Neural cell (in vitro differentiated cells): ENCODE data around the gene TTC22. TPM values are rescaled to one million over a fixed set of nuclear protein-coding genes. Genes with fewer than 3 reads are reported as not detected.

Experiments
- H2AFZ ChIP-seq: fragments of 200-600, 300-800 bp; sonication (generic), shearing (Covaris generic); 2 replicates; pipeline ENCODE4 v1.6.0; 2014; ENCODE audit warnings: low read depth, mild to moderate bottlenecking, antibody characterized with exemption, low read length, moderate library complexity
- H3F3A ChIP-seq: fragments of 200-600 bp; shearing (Covaris generic); 2 replicates; pipeline ENCODE4 v1.6.1; 2016; ENCODE audit warnings: mild to moderate bottlenecking, moderate library complexity, mixed read lengths, antibody characterized with exemption, low read length; ENCODE audit not compliant: insufficient read depth, poor library complexity, severe bottlenecking
- H3K27ac ChIP-seq: fragments of 200-600, 300-800 bp; sonication (generic), shearing (Covaris generic); 2 replicates; pipeline ENCODE4 v1.5.1; 2014; ENCODE audit warnings: mild to moderate bottlenecking, low read length, moderate library complexity
- H3K27me3 ChIP-seq: fragments of 300-800, 200-600 bp; sonication (generic), shearing (Covaris generic); 2 replicates; pipeline ENCODE4 v1.6.0; 2014; ENCODE audit warnings: mild to moderate bottlenecking, low read depth, low read length, moderate library complexity; ENCODE audit not compliant: insufficient read depth
- H3K36me3 ChIP-seq: fragments of 300-800, 200-600 bp; sonication (generic), shearing (Covaris generic); 2 replicates; pipeline ENCODE4 v1.5.1; 2014; ENCODE audit warnings: mild to moderate bottlenecking, antibody characterized with exemption, low read length, moderate library complexity; ENCODE audit not compliant: insufficient read depth
- H3K4me2 ChIP-seq: fragments of 300-800, 200-600 bp; sonication (generic), shearing (Covaris generic); 2 replicates; pipeline ENCODE4 v1.6.0; 2014; ENCODE audit warnings: mild to moderate bottlenecking, low read length
- H3K4me3 ChIP-seq: fragments of 300-800, 200-600 bp; sonication (generic), shearing (Covaris generic); 2 replicates; pipeline ENCODE4 v1.5.1; 2014; ENCODE audit warnings: mild to moderate bottlenecking, low read length, moderate library complexity
- H3K79me2 ChIP-seq: fragments of 200-600 bp; shearing (Covaris generic); replicated peaks from 2 replicates; pipeline ENCODE4 v1.6.0; 2014; ENCODE audit warnings: mild to moderate bottlenecking, low read length, moderate library complexity; ENCODE audit not compliant: insufficient read depth
- H3K9ac ChIP-seq: fragments of 300-800, 200-600 bp; sonication (generic), shearing (Covaris generic); 2 replicates; pipeline ENCODE4 v1.6.1; 2016; ENCODE audit warnings: mild to moderate bottlenecking, low read length, mixed read lengths
- H3K9me2 ChIP-seq: fragments of 200-600 bp; shearing (Covaris generic); 2 replicates; pipeline ENCODE4 v1.6.1; 2016; ENCODE audit warnings: mild to moderate bottlenecking, low read length, mixed read lengths; ENCODE audit not compliant: insufficient read depth
- H3K9me3 ChIP-seq: fragments of 200-600, 300-800 bp; sonication (generic), shearing (Covaris generic); 2 replicates; pipeline ENCODE4 v1.6.1; 2016; ENCODE audit warnings: mild to moderate bottlenecking, mixed run types, low read length, moderate library complexity, mixed read lengths
- H4K20me1 ChIP-seq: fragments of 200-600 bp; shearing (Covaris generic); 2 replicates; pipeline ENCODE4 v1.6.1; 2016; ENCODE audit warnings: mild to moderate bottlenecking, mixed run types; ENCODE audit not compliant: insufficient read depth
- CTCF ChIP-seq: fragments of 450-650 bp; IDR thresholded peaks from 2 replicates; pipeline ENCODE4 v1.5.1; 2014; ENCODE audit warnings: antibody characterized with exemption, mild to moderate bottlenecking, moderate library complexity; ENCODE audit not compliant: poor library complexity, severe bottlenecking
- EP300 ChIP-seq: fragments of 450-650 bp; conservative IDR thresholded peaks from 2 replicates; pipeline ENCODE4 v1.6.1; 2014; ENCODE audit warnings: antibody characterized with exemption, mild to moderate bottlenecking, moderate library complexity; ENCODE audit not compliant: poor library complexity, severe bottlenecking
- EZH2 ChIP-seq: fragments of 200-600, 300-800 bp; shearing (Covaris generic), sonication (generic); IDR thresholded peaks from 2 replicates; pipeline ENCODE4 v1.6.1; 2014; ENCODE audit warnings: antibody characterized with exemption, low read length, borderline replicate concordance, mild to moderate bottlenecking; ENCODE audit not compliant: insufficient read depth, poor library complexity, severe bottlenecking
- MXI1 ChIP-seq: fragments of 450-650 bp; conservative IDR thresholded peaks from 2 replicates; pipeline ENCODE4 v1.6.1; 2014; ENCODE audit warnings: antibody characterized with exemption, mild to moderate bottlenecking; ENCODE audit not compliant: poor library complexity, severe bottlenecking
- POLR2AphosphoS5 ChIP-seq: IDR thresholded peaks from 2 replicates; pipeline ENCODE4 v1.6.1; 2012
- RAD21 ChIP-seq: fragments of 450-650 bp; conservative IDR thresholded peaks from 2 replicates; pipeline ENCODE4 v1.6.1; 2014; ENCODE audit warnings: antibody characterized with exemption, mild to moderate bottlenecking, moderate library complexity
- REST ChIP-seq: IDR thresholded peaks from 2 replicates; pipeline ENCODE4 v1.6.1; 2012; ENCODE audit warnings: borderline replicate concordance
- SMC3 ChIP-seq: fragments of 450-650 bp; conservative IDR thresholded peaks from 2 replicates; pipeline ENCODE4 v1.6.1; 2014; ENCODE audit warnings: antibody characterized with exemption, mild to moderate bottlenecking, moderate library complexity; ENCODE audit not compliant: poor library complexity
- TAF1 ChIP-seq: IDR thresholded peaks from 2 replicates; pipeline ENCODE4 v1.6.1; 2012; ENCODE audit warnings: low read depth
- polyA minus RNA-seq: library from RNA; depleted of rRNA, polyadenylated mRNA; stranded (reverse); fragments of >200 nt; gene quantifications from 2 replicates; pipeline ENCODE4 v1.2.3, GENCODE V29; 2014
- polyA plus RNA-seq: library from polyadenylated mRNA; depleted of rRNA; stranded (reverse); fragments of >200 nt; gene quantifications from 2 replicates; pipeline ENCODE4 v1.2.3, GENCODE V29; 2014

Gene TTC22
- polyA plus RNA-seq (not detected in 2 replicates), polyA minus RNA-seq (not detected in 2 replicates)

GRCh38 chr1:54800899-54801759, at the start of gene TTC22:
TTC22 (minus strand) TSS chr1:54801323; CDS start chr1:54801163, 160 bp downstream.
- no peak within 1 kb of the TSS for H3K9ac ChIP-seq
- H3K4me3 ChIP-seq, result no peak within 1 kb of the TSS
- no peak within 1 kb of the TSS for H3K4me2 ChIP-seq
- H3F3A ChIP-seq, result no peaks in the 10 kb centered on the region
- no peaks in the 10 kb centered on the region for H3K27me3 ChIP-seq
- no peaks in the 10 kb centered on the region for H3K9me3 ChIP-seq
- TF ChIP-seq POLR2AphosphoS5, result no peak
- no peaks in the 10 kb centered on the region for H4K20me1 ChIP-seq
- H2AFZ ChIP-seq, result no peak within 1 kb of the TSS
- H3K36me3 ChIP-seq, result no peaks in the 10 kb centered on the region
- no peaks in the 10 kb centered on the region for H3K9me2 ChIP-seq
- no peak within 1 kb of the TSS for H3K27ac ChIP-seq
- no peaks in the 10 kb centered on the region for H3K79me2 ChIP-seq

DNA sequence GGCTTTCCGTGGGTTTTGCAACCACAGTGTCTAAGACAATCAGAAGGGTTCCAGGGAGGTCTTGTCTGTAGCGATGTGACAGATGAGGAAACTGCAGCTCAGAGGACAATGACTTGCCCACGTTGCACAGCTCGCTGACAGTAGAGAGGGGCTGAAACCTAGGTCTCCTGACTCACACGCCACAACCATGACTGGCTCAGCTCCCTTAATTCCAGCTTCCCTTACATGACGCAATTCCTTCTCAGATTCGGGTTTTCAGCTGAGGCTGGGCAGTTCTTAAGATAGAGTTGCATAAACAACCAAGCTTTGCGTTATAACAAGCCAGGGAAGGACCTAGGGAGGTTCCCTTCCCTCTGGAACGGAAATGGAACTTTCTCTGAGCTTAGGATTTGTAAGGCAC, 49.6 kb upstream of the TTC22 start:
- Histone ChIP-seq H3K27ac (no peak overlapping the region), H3K9me2 (no peaks in the 10 kb centered on the region), H4K20me1 (no peaks in the 10 kb centered on the region), H3K9ac (no peak overlapping the region), H3K9me3 (no peaks in the 10 kb centered on the region), H3K27me3 (no peaks in the 10 kb centered on the region), H3K4me2 (no peak overlapping the region), H3F3A (no peaks in the 10 kb centered on the region), H2AFZ (no peak overlapping the region), H3K79me2 (no peaks in the 10 kb centered on the region), H3K36me3 (peaks cover 18% of the 10 kb centered on the region), H3K4me3 (no peak overlapping the region)
- no peak for TF ChIP-seq EZH2
- TF ChIP-seq MXI1, result no peak
- no peak for TF ChIP-seq CTCF
- TF ChIP-seq SMC3, result no peak
- TF ChIP-seq RAD21, result no peak
- no peak for TF ChIP-seq TAF1
- TF ChIP-seq REST, result no peak
- no peak for TF ChIP-seq EP300
- no peak for TF ChIP-seq POLR2AphosphoS5
